ENCODE measurements around the gene MCRIP1. TPM values are rescaled to one million over a fixed set of nuclear protein-coding genes. Genes with fewer than 3 reads are reported as not detected.

MCRIP1 gene
- total and polyA plus RNA-seq, 9 of the 15 experiments (the other 6 are each of a cell fraction or from before 2014, with no cell fraction given), result 0.39 to 35.8 (median 9.7) TPM

- TF ChIP-seq ZFPM2 (CRISPR knock-in tag; IDR thresholded peaks at IDR 0.05) (no peak), PRDM10 (IDR thresholded peaks at IDR 0.05; ENCODE audit: partially characterized antibody) (peak; percentile 92), BCLAF1 (IDR thresholded peaks at IDR 0.05; ENCODE audit: borderline replicate concordance in 1 of 2, control insufficient read depth in 1 of 2, low read depth in 2 of 2, low read length in 1 of 2) (no peak), HOMEZ (CRISPR knock-in tag; IDR thresholded peaks at IDR 0.05) (no peak), MEF2A (IDR thresholded peaks at IDR 0.05; ENCODE audit: control insufficient read depth, low read depth, low read length) (no peak), ZNF217 (CRISPR knock-in tag; IDR thresholded peaks at IDR 0.05) (no peak), ZNF699 (CRISPR knock-in tag; IDR thresholded peaks at IDR 0.05; ENCODE audit: insufficient replicate concordance) (no peak), ZNF175 (CRISPR knock-in tag; IDR thresholded peaks at IDR 0.05; ENCODE audit: low read depth) (peak; percentile 95), FOSL1 (tag; conservative IDR thresholded peaks at IDR 0.05) (peak; percentile 58), GABPB1 (CRISPR knock-in tag; IDR thresholded peaks at IDR 0.05) (peak; percentile 47; the same call in 1 of the 2 replicates), RERE (CRISPR knock-in tag; IDR thresholded peaks at IDR 0.05; ENCODE audit: borderline replicate concordance) (no peak)
These were observed 11.3 kb downstream of the MCRIP1 start (continued) for GRCh38 chr17:81821603-81822311.

All from K562 (cell line).